Fibroblast of skin of scalp (primary cell): ENCODE results near the gene FCN3. TPM values are rescaled to one million over a fixed set of nuclear protein-coding genes. Genes with fewer than 3 reads are reported as not detected.
A peak's percentile ranks its signal among the peaks of the same experiment; 100 is the strongest.
"Not testable (repeated sequence)": the region's sequence is repeated elsewhere in the genome, so short reads cannot be mapped to it uniquely, and the experiment has no call there.

Experiments used
- DNase-seq: peaks from one replicate; pipeline ENCODE4 v3.0.0-alpha.2; 2013
- polyA plus RNA-seq, 2 experiments: library from polyadenylated mRNA; unstranded; fragments of 120-200 nt; gene quantifications; one replicate each; pipeline ENCODE4 v1.2.1, GENCODE V29; 2013; ENCODE audit not compliant: insufficient read length in 2 of 2

Gene FCN3
- 0.19 TPM for polyA plus RNA-seq (2013, experiment 1 of 2; ENCODE audit: insufficient read length)
- 0.25 TPM for polyA plus RNA-seq (2013, experiment 2 of 2; ENCODE audit: insufficient read length)

GRCh38 chr1:27374362-27375086, at the start of gene FCN3:
TSS of gene FCN3 (minus strand) at chr1:27374824. CDS start at chr1:27374818, 6 bp downstream.
- DNase-seq = no peak

GRCh38 chr1:27423709-27424108, 49.1 kb upstream of the FCN3 start:
- no peak for DNase-seq

- DNase-seq = peak; percentile 93
Measured at GRCh38 chr1:27418326-27419185, 43.9 kb upstream of the FCN3 start.

- no peak for DNase-seq
Measured at GRCh38 chr1:27417713-27418112, 43.1 kb upstream of the FCN3 start.

GRCh38 chr1:27416387-27417111, 41.9 kb upstream of the FCN3 start:
- peak; percentile 73 for DNase-seq

- no peak for DNase-seq
Measured at GRCh38 chr1:27414091-27414490, 39.5 kb upstream of the FCN3 start.

- no peak for DNase-seq
Measured at GRCh38 chr1:27413004-27413403, 38.4 kb upstream of the FCN3 start.

GRCh38 chr1:27412502-27412901, 37.9 kb upstream of the FCN3 start:
- no peak for DNase-seq

GRCh38 chr1:27410709-27411108, 36.1 kb upstream of the FCN3 start:
- no peak for DNase-seq

- DNase-seq = no peak
Measured at GRCh38 chr1:27409669-27410068, 35.0 kb upstream of the FCN3 start.

- peak; percentile 30 for DNase-seq
Measured at GRCh38 chr1:27408151-27408550, 33.5 kb upstream of the FCN3 start.

GRCh38 chr1:27406791-27407190, 32.2 kb upstream of the FCN3 start:
- not testable (repeated sequence) for DNase-seq

- DNase-seq = no peak
Measured at GRCh38 chr1:27406362-27406680, 31.7 kb upstream of the FCN3 start.

- not testable (repeated sequence) for DNase-seq
Measured at GRCh38 chr1:27405598-27406361, 31.2 kb upstream of the FCN3 start.

- DNase-seq = peak; percentile 93
Measured at GRCh38 chr1:27405074-27405473, 30.4 kb upstream of the FCN3 start.

- DNase-seq = no peak
Measured at GRCh38 chr1:27403931-27404330, 29.3 kb upstream of the FCN3 start.

GRCh38 chr1:27403065-27403726, 28.6 kb upstream of the FCN3 start:
- DNase-seq = peak; percentile 76

- peak; percentile 61 for DNase-seq
Measured at GRCh38 chr1:27402349-27402754, 27.7 kb upstream of the FCN3 start.

- DNase-seq = no peak
Measured at GRCh38 chr1:27400963-27401341, 26.3 kb upstream of the FCN3 start.

- no peak for DNase-seq
Measured at GRCh38 chr1:27400082-27400962, 25.7 kb upstream of the FCN3 start.
